ENCODE measurements around the gene PRMT1. TPM values are rescaled to one million over a fixed set of nuclear protein-coding genes. Genes with fewer than 3 reads are reported as not detected.

Gene PRMT1
- total and polyA plus RNA-seq, 7 experiments from 2014 or later, result 73.1 to 169 (median 95.5) TPM

- H3K4me1 Mint-ChIP-seq, result peaks cover 19 to 38% (median 25%) of the 10 kb centered on the region in 7 donors
- Histone ChIP-seq H3K36me3 (ENCODE audit: control insufficient read depth in 2 of 3, insufficient read depth in 3 of 3, low read length in 3 of 3) (peaks cover 0 to 14% (median 0%) of the 10 kb centered on the region in 3 experiments), H3K4me1 (ENCODE audit: control insufficient read depth in 2 of 2, insufficient read depth in 2 of 2, low read length in 2 of 2) (peaks cover 4 to 12% of the 10 kb centered on the region in 2 donors), H3K27me3 (ENCODE audit: control insufficient read depth in 2 of 2, insufficient read depth in 2 of 2, low read length in 2 of 2) (no peaks in the 10 kb centered on the region), H3K9me3 (ENCODE audit: control insufficient read depth in 2 of 3, low read length in 3 of 3) (no peaks in the 10 kb centered on the region), H3K27ac (ENCODE audit: low read depth, low read length) (no peak overlapping the region), H3K4me3 (ENCODE audit: low read length) (peak overlapping the region; percentile 45)
- peak; percentile 24 for ATAC-seq
- H3K27ac Mint-ChIP-seq, result peak overlapping the region in 7 of 9 donors; percentile 34 to 84 (median 45)
- CTCF ChIA-PET, result interaction anchor here (0.6 to 1.3 kb wide), 3 partner anchors 11 to 390 kb away, joined by 3 to 7 read pairs (median 5); no protein-coding TSS in a partner anchor
- POLR2A ChIA-PET, result interaction anchor here (0.5 to 0.7 kb wide), 2 partner anchors 182 to 239 kb away, joined by 3 read pairs; no protein-coding TSS in a partner anchor
- H3K4me3 Mint-ChIP-seq, result peak overlapping the region; percentile 82 to 98 (median 86)
- intact Hi-C loops (cut with micrococcal nuclease), result loop anchor here (2.0 to 5.0 kb wide), 3 partner anchors 25 to 76 kb away; partner anchors contain the start of gene AP2A1 (in 2 of the 2)
- peaks cover 0 to 3% (median 0%) of the 10 kb centered on the region in 5 donors for H3K36me3 Mint-ChIP-seq
- H3K27me3 Mint-ChIP-seq, result peaks cover 5 to 15% (median 9%) of the 10 kb centered on the region in 5 donors
- no peak for DNase-seq
- H3K9me3 Mint-ChIP-seq, result peaks cover 0 to 3% (median 0%) of the 10 kb centered on the region in 11 donors
These were observed 14.4 kb downstream of the PRMT1 start for GRCh38 chr19:49691243-49692146.

- Histone ChIP-seq H3K36me3 (ENCODE audit: control insufficient read depth in 2 of 3, insufficient read depth in 3 of 3, low read length in 3 of 3) (peaks cover 0 to 10% (median 0%) of the 10 kb centered on the region in 3 experiments), H3K4me3 (ENCODE audit: low read length) (no peak overlapping the region), H3K27me3 (ENCODE audit: control insufficient read depth in 2 of 2, insufficient read depth in 2 of 2, low read length in 2 of 2) (no peaks in the 10 kb centered on the region), H3K27ac (ENCODE audit: low read depth, low read length) (no peak overlapping the region), H3K4me1 (ENCODE audit: control insufficient read depth in 2 of 2, insufficient read depth in 2 of 2, low read length in 2 of 2) (peaks cover 4 to 12% of the 10 kb centered on the region in 2 donors), H3K9me3 (ENCODE audit: control insufficient read depth in 2 of 3, low read length in 3 of 3) (no peaks in the 10 kb centered on the region)
- ATAC-seq (no peak), DNase-seq (no peak)
- peaks cover 0 to 3% (median 0%) of the 10 kb centered on the region in 11 donors for H3K9me3 Mint-ChIP-seq
- no peak overlapping the region for H3K27ac Mint-ChIP-seq
- peaks cover 5 to 15% (median 9%) of the 10 kb centered on the region in 5 donors for H3K27me3 Mint-ChIP-seq
- peaks cover 19 to 38% (median 25%) of the 10 kb centered on the region in 7 donors for H3K4me1 Mint-ChIP-seq
- H3K36me3 Mint-ChIP-seq, result peaks cover 0 to 3% (median 0%) of the 10 kb centered on the region in 5 donors
- ChIA-PET CTCF (no interaction called here), POLR2A (no interaction called here)
- intact Hi-C loops (cut with micrococcal nuclease), result loop anchor here in 1 of 2 donors (5.0 kb wide), 1 partner anchor 75 kb away; the partner anchor contains the start of gene AP2A1
- H3K4me3 Mint-ChIP-seq, result peak overlapping the region in 7 of 10 donors; percentile 12 to 98 (median 38)
These were observed 15.1 kb downstream of the PRMT1 start for GRCh38 chr19:49692147-49692506.

- no peaks in the 10 kb centered on the region for H3K36me3 ChIP-seq (ENCODE audit: control insufficient read depth in 2 of 3, insufficient read depth in 3 of 3, low read length in 3 of 3)
- ChIA-PET POLR2A (no interaction called here), CTCF (no interaction called here)
- no peak overlapping the region for H3K27ac ChIP-seq (ENCODE audit: low read depth, low read length)
- peaks cover 0 to under 1% of the 10 kb centered on the region in 2 donors for H3K4me1 ChIP-seq (ENCODE audit: control insufficient read depth in 2 of 2, insufficient read depth in 2 of 2, low read length in 2 of 2)
- intact Hi-C loops (cut with micrococcal nuclease), result no loop called here
- peaks cover 0 to 6% (median 0%) of the 10 kb centered on the region in 5 donors for H3K27me3 Mint-ChIP-seq
- peaks cover 3 to 11% (median 6%) of the 10 kb centered on the region in 7 donors for H3K4me1 Mint-ChIP-seq
- H3K4me3 Mint-ChIP-seq, result no peak overlapping the region
- no peak for ATAC-seq
- H3K9me3 ChIP-seq (ENCODE audit: control insufficient read depth in 2 of 3, low read length in 3 of 3), result no peaks in the 10 kb centered on the region
- H3K27me3 ChIP-seq (ENCODE audit: control insufficient read depth in 2 of 2, insufficient read depth in 2 of 2, low read length in 2 of 2), result no peaks in the 10 kb centered on the region
- H3K9me3 Mint-ChIP-seq, result peaks cover 0 to 2% (median 0%) of the 10 kb centered on the region in 11 donors
- no peak overlapping the region for H3K27ac Mint-ChIP-seq
- H3K4me3 ChIP-seq (ENCODE audit: low read length), result no peak overlapping the region
- DNase-seq, result no peak
- H3K36me3 Mint-ChIP-seq, result no peaks in the 10 kb centered on the region
These were observed 19.0 kb downstream of the PRMT1 start for GRCh38 chr19:49696115-49696514.

- no peaks in the 10 kb centered on the region for H3K4me1 ChIP-seq (ENCODE audit: control insufficient read depth in 2 of 2, insufficient read depth in 2 of 2, low read length in 2 of 2)
- ChIA-PET POLR2A (no interaction called here), CTCF (no interaction called here)
- DNase-seq, result no peak
- Mint-ChIP-seq H3K27me3 (peaks cover 0 to 5% (median 0%) of the 10 kb centered on the region in 5 donors), H3K27ac (no peak overlapping the region), H3K4me3 (no peak overlapping the region), H3K9me3 (peaks cover 0 to 2% (median 0%) of the 10 kb centered on the region in 11 donors), H3K4me1 (peaks cover 0 to 6% (median 3%) of the 10 kb centered on the region in 7 donors), H3K36me3 (no peaks in the 10 kb centered on the region)
- H3K27ac ChIP-seq (ENCODE audit: low read depth, low read length), result no peak overlapping the region
- intact Hi-C loops (cut with micrococcal nuclease), result no loop called here
- no peaks in the 10 kb centered on the region for H3K36me3 ChIP-seq (ENCODE audit: control insufficient read depth in 2 of 3, insufficient read depth in 3 of 3, low read length in 3 of 3)
- no peak for ATAC-seq
- H3K27me3 ChIP-seq (ENCODE audit: control insufficient read depth in 2 of 2, insufficient read depth in 2 of 2, low read length in 2 of 2), result no peaks in the 10 kb centered on the region
- H3K9me3 ChIP-seq (ENCODE audit: control insufficient read depth in 2 of 3, low read length in 3 of 3), result no peaks in the 10 kb centered on the region
- H3K4me3 ChIP-seq (ENCODE audit: low read length), result no peak overlapping the region
These were observed 19.8 kb downstream of the PRMT1 start for GRCh38 chr19:49696865-49697264.

GRCh38 chr19:49699364-49699763 lies 22.3 kb downstream of the PRMT1 start:
- Histone ChIP-seq H3K36me3 (ENCODE audit: control insufficient read depth in 2 of 3, insufficient read depth in 3 of 3, low read length in 3 of 3) (no peaks in the 10 kb centered on the region), H3K27ac (ENCODE audit: low read depth, low read length) (no peak overlapping the region), H3K27me3 (ENCODE audit: control insufficient read depth in 2 of 2, insufficient read depth in 2 of 2, low read length in 2 of 2) (no peaks in the 10 kb centered on the region), H3K4me1 (ENCODE audit: control insufficient read depth in 2 of 2, insufficient read depth in 2 of 2, low read length in 2 of 2) (no peaks in the 10 kb centered on the region), H3K9me3 (ENCODE audit: control insufficient read depth in 2 of 3, low read length in 3 of 3) (no peaks in the 10 kb centered on the region), H3K4me3 (ENCODE audit: low read length) (no peak overlapping the region)
- Mint-ChIP-seq H3K36me3 (no peaks in the 10 kb centered on the region), H3K4me3 (no peak overlapping the region), H3K27me3 (no peaks in the 10 kb centered on the region), H3K9me3 (no peaks in the 10 kb centered on the region), H3K4me1 (peaks cover 0 to 4% (median 0%) of the 10 kb centered on the region in 7 donors), H3K27ac (no peak overlapping the region)
- ATAC-seq (no peak), DNase-seq (no peak)
- intact Hi-C loops (cut with micrococcal nuclease), result no loop called here
- ChIA-PET CTCF (interaction anchor here (1.0 kb wide), 1 partner anchor 16 kb away, joined by 3 read pairs; no protein-coding TSS in a partner anchor), POLR2A (interaction anchor here (0.5 to 1.8 kb wide), 4 partner anchors 9 to 1850 kb away, joined by 3 to 6 read pairs (median 4); no protein-coding TSS in a partner anchor)

GRCh38 chr19:49700563-49700962 lies 23.5 kb downstream of the PRMT1 start:
- peaks cover 0 to 4% (median 0%) of the 10 kb centered on the region in 7 donors for H3K4me1 Mint-ChIP-seq
- no peaks in the 10 kb centered on the region for H3K9me3 Mint-ChIP-seq
- Histone ChIP-seq H3K27ac (ENCODE audit: low read depth, low read length) (no peak overlapping the region), H3K9me3 (ENCODE audit: control insufficient read depth in 2 of 3, low read length in 3 of 3) (no peaks in the 10 kb centered on the region), H3K4me3 (ENCODE audit: low read length) (no peak overlapping the region), H3K36me3 (ENCODE audit: control insufficient read depth in 2 of 3, insufficient read depth in 3 of 3, low read length in 3 of 3) (no peaks in the 10 kb centered on the region), H3K4me1 (ENCODE audit: control insufficient read depth in 2 of 2, insufficient read depth in 2 of 2, low read length in 2 of 2) (no peaks in the 10 kb centered on the region), H3K27me3 (ENCODE audit: control insufficient read depth in 2 of 2, insufficient read depth in 2 of 2, low read length in 2 of 2) (no peaks in the 10 kb centered on the region)
- POLR2A ChIA-PET, result interaction anchor here (1.0 to 1.8 kb wide), 2 partner anchors 10 to 24 kb away, joined by 3 to 4 read pairs; no protein-coding TSS in a partner anchor
- intact Hi-C loops (cut with micrococcal nuclease), result no loop called here
- no peak overlapping the region for H3K27ac Mint-ChIP-seq
- DNase-seq, result no peak
- CTCF ChIA-PET, result no interaction called here
- no peak overlapping the region for H3K4me3 Mint-ChIP-seq
- H3K36me3 Mint-ChIP-seq, result no peaks in the 10 kb centered on the region
- no peak for ATAC-seq
- no peaks in the 10 kb centered on the region for H3K27me3 Mint-ChIP-seq

Data from naive thymus-derived CD4-positive, alpha-beta T cell (primary cell).